ENCODE results near the gene MSANTD3. TPM values are rescaled to one million over a fixed set of nuclear protein-coding genes. Genes with fewer than 3 reads are reported as not detected.

The MSANTD3 gene
- total RNA-seq, 1 donor from 2014 or later = 26.4 TPM

GRCh38 chr9:100426189-100426529 lies 784 bp upstream of the MSANTD3 start:
- H3K4me1 Mint-ChIP-seq (ENCODE audit: unreplicated experiment) = peaks cover 38% of the 10 kb centered on the region
- no peak for TF ChIP-seq CTCF (conservative IDR thresholded peaks at IDR 0.05)
- H3K27ac Mint-ChIP-seq = peak overlapping the region; percentile 100
- H3K27me3 Mint-ChIP-seq = no peaks in the 10 kb centered on the region
- H3K9me3 Mint-ChIP-seq = no peaks in the 10 kb centered on the region
- H3K4me3 Mint-ChIP-seq = peak overlapping the region; percentile 99
- H3K36me3 Mint-ChIP-seq = peaks cover 8% of the 10 kb centered on the region
- no peak for DNase-seq (ENCODE audit: extremely low spot score, unreplicated experiment)

- peak; percentile 75 for DNase-seq (ENCODE audit: extremely low spot score, unreplicated experiment)
- H3K9me3 Mint-ChIP-seq = no peaks in the 10 kb centered on the region
- H3K27me3 Mint-ChIP-seq = no peaks in the 10 kb centered on the region
- peaks cover 12% of the 10 kb centered on the region for H3K36me3 Mint-ChIP-seq
- H3K4me1 Mint-ChIP-seq (ENCODE audit: unreplicated experiment) = peaks cover 45% of the 10 kb centered on the region
- peak; percentile 22 for TF ChIP-seq CTCF (conservative IDR thresholded peaks at IDR 0.05)
- peak overlapping the region; percentile 83 for H3K4me3 Mint-ChIP-seq
- H3K27ac Mint-ChIP-seq = peak overlapping the region; percentile 40
Measured at GRCh38 chr9:100427366-100428263, 672 bp downstream of the MSANTD3 start.

GRCh38 chr9:100428871-100429654 lies 2.1 kb downstream of the MSANTD3 start:
- peak overlapping the region; percentile 83 for H3K4me3 Mint-ChIP-seq
- H3K36me3 Mint-ChIP-seq = peaks cover 12% of the 10 kb centered on the region
- H3K4me1 Mint-ChIP-seq (ENCODE audit: unreplicated experiment) = peaks cover 45% of the 10 kb centered on the region
- peak overlapping the region; percentile 67 for H3K27ac Mint-ChIP-seq
- H3K9me3 Mint-ChIP-seq = no peaks in the 10 kb centered on the region
- no peaks in the 10 kb centered on the region for H3K27me3 Mint-ChIP-seq
- TF ChIP-seq CTCF (conservative IDR thresholded peaks at IDR 0.05) = no peak
- no peak for DNase-seq (ENCODE audit: extremely low spot score, unreplicated experiment)

- no peaks in the 10 kb centered on the region for H3K27me3 Mint-ChIP-seq
- no peak for DNase-seq (ENCODE audit: extremely low spot score, unreplicated experiment)
- no peak for TF ChIP-seq CTCF (conservative IDR thresholded peaks at IDR 0.05)
- peaks cover 17% of the 10 kb centered on the region for H3K36me3 Mint-ChIP-seq
- peak overlapping the region; percentile 27 for H3K4me3 Mint-ChIP-seq
- peaks cover 45% of the 10 kb centered on the region for H3K4me1 Mint-ChIP-seq (ENCODE audit: unreplicated experiment)
- no peak overlapping the region for H3K27ac Mint-ChIP-seq
- no peaks in the 10 kb centered on the region for H3K9me3 Mint-ChIP-seq
Measured at GRCh38 chr9:100430286-100430940, 3.5 kb downstream of the MSANTD3 start.

- H3K9me3 Mint-ChIP-seq = no peaks in the 10 kb centered on the region
- H3K27me3 Mint-ChIP-seq = no peaks in the 10 kb centered on the region
- peaks cover 17% of the 10 kb centered on the region for H3K36me3 Mint-ChIP-seq
- no peak overlapping the region for H3K27ac Mint-ChIP-seq
- peaks cover 33% of the 10 kb centered on the region for H3K4me1 Mint-ChIP-seq (ENCODE audit: unreplicated experiment)
- no peak for DNase-seq (ENCODE audit: extremely low spot score, unreplicated experiment)
- H3K4me3 Mint-ChIP-seq = no peak overlapping the region
- no peak for TF ChIP-seq CTCF (conservative IDR thresholded peaks at IDR 0.05)
Measured at GRCh38 chr9:100431886-100432285, 4.9 kb downstream of the MSANTD3 start.

Data from type B pancreatic cell (in vitro differentiated cells).